GM21526 (cell line): Measurements from ENCODE around the gene ACAP3.

ENCODE experiments used
- ATAC-seq: cut with Tn5 transposase; IDR thresholded peaks from one replicate; pipeline ENCODE4 v1.9.1; 2021; ENCODE audit warnings: moderate library complexity; ENCODE audit not compliant: unreplicated experiment, low FRiP score

ACAP3 gene

DNA sequence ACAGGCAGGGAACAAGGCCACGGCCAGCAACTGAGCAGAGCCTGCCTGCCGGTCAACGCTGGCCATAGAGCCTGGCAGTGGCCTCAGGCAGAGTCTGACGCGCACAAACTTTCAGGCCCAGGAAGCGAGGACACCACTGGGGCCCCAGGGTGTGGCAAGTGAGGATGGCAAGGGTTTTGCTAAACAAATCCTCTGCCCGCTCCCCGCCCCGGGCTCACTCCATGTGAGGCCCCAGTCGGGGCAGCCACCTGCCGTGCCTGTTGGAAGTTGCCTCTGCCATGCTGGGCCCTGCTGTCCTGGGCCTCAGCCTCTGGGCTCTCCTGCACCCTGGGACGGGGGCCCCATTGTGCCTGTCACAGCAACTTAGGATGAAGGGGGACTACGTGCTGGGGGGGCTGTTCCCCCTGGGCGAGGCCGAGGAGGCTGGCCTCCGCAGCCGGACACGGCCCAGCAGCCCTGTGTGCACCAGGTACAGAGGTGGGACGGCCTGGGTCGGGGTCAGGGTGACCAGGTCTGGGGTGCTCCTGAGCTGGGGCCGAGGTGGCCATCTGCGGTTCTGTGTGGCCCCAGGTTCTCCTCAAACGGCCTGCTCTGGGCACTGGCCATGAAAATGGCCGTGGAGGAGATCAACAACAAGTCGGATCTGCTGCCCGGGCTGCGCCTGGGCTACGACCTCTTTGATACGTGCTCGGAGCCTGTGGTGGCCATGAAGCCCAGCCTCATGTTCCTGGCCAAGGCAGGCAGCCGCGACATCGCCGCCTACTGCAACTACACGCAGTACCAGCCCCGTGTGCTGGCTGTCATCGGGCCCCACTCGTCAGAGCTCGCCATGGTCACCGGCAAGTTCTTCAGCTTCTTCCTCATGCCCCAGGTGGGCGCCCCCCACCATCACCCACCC is 23.6 kb upstream of the ACAP3 start, which contains the start of gene TAS1R3:
Gene TAS1R3, plus strand, starts transcription at position 213 of the 898 bp plus-strand sequence. Its CDS starts 66 bp downstream, at position 279.
- ATAC-seq, result no peak

DNA sequence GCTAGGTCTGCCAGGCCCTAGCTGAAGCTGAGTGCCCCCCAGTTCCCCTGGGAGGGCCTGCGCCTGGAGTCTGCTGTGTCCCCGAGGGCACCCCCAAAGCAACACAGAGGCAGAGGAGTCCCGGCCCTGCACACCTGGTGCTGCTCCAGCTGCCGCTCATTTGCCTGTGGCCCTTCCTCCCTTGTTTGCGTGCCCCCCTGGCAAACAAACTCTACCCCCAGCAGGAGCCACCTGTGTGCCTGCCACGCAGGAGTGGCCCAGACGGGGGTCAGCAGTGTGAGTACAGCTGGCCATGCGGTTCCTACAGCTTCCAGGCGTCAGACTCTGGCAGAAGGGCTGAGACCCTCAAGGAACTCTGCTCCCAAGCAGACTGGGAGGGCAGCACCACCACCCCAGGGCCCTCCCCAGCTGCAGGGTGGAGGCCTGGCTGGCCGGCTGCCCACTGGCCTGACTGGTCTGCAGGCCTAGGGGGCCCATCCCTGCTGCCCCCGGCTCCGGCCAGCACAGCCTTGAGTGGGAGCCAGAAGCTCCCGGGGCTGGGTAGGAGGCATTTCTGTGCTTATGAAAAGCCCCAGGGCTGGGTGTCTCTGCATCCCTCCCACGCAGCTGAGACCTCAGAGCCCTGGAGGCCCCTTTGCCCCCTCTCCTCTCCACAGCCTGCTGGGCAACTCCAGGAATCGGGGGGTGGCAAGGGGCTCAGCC is 22.8 kb upstream of the ACAP3 start:
- ATAC-seq, result no peak

DNA sequence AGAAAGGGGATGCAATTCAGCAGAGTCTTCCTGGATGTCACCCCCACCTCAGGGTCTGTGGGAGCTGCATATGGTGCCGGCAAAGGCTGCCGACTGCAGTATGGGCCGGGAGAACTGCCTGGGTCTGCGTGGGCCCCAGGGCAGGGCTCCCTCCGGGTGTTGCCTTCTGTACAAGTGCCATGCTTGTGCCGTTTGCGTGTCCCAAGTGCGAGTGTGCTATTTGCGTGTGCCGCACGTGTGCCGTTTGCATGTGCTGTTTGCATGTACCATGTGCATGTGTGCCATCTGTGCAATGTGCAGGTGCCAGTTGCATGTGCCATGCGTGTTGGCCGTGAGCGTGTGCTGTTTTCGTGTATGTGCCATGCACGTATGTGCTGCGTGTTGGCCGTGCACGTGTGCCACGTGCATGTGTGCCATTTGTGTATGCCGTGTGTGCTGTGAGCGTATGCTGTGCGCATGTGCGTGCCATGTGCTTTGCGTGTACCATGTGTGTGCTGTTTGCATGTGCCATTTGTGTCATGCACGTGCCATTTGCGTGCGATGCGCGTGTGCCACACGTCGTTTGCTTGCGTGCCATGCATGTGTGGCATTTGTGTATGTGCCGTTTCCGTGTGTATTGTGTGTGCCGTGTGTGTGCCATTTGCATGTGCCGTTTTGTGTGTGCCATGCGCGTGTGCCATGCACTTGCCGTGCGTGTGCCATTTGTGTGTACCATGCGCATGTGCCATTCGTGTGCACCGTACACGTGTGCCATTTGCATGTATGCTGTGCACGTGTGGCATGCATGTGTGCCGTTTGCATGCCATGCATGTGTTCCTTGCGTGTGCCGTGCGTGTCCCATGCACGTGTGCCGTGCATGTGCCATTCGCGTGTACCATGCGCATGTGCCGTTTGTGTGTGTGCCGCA is 21.8 kb upstream of the ACAP3 start:
- no peak for ATAC-seq

DNA sequence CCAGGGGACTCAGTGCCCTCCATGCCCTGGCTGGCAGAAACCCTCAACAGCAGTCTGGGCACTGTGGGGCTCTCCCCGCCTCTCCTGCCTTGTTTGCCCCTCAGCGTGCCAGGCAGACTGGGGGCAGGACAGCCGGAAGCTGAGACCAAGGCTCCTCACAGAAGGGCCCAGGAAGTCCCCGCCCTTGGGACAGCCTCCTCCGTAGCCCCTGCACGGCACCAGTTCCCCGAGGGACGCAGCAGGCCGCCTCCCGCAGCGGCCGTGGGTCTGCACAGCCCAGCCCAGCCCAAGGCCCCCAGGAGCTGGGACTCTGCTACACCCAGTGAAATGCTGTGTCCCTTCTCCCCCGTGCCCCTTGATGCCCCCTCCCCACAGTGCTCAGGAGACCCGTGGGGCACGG is 20.5 kb upstream of the ACAP3 start:
- ATAC-seq, result no peak

DNA sequence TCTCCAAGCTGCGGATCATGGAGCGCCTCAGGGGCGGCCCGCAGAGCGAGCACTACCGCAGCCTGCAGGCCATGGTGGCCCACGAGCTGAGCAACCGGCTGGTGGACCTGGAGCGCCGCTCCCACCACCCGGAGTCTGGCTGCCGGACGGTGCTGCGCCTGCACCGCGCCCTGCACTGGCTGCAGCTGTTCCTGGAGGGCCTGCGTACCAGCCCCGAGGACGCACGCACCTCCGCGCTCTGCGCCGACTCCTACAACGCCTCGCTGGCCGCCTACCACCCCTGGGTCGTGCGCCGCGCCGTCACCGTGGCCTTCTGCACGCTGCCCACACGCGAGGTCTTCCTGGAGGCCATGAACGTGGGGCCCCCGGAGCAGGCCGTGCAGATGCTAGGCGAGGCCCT is 19.6 kb upstream of the ACAP3 start:
- no peak for ATAC-seq

DNA sequence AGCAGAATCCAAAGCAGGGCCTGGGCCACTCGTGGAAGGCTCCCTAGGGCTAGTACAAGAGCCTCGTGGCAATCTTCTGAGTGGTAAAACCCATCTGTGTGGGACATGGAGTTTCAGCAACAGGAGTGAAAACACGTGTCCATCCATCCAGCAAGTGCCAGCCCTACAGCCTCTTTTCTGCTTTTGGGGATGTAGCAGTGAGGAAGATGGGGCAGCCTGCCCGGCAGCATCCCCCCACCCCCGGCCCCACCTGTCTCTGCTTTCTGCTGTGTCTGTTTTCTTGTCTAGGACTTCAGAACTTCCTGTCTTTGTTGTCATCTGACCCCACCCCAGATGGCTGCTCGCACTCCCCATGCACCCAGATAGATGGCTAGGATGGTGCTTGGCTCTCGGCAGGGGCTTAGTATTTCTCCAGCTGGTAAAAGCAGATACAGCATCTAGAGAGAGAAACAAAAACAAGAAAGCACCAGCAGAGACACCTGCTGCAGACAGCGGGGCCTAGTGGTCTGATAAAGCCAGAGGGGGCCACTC is 18.4 kb upstream of the ACAP3 start:
- ATAC-seq, result no peak

DNA sequence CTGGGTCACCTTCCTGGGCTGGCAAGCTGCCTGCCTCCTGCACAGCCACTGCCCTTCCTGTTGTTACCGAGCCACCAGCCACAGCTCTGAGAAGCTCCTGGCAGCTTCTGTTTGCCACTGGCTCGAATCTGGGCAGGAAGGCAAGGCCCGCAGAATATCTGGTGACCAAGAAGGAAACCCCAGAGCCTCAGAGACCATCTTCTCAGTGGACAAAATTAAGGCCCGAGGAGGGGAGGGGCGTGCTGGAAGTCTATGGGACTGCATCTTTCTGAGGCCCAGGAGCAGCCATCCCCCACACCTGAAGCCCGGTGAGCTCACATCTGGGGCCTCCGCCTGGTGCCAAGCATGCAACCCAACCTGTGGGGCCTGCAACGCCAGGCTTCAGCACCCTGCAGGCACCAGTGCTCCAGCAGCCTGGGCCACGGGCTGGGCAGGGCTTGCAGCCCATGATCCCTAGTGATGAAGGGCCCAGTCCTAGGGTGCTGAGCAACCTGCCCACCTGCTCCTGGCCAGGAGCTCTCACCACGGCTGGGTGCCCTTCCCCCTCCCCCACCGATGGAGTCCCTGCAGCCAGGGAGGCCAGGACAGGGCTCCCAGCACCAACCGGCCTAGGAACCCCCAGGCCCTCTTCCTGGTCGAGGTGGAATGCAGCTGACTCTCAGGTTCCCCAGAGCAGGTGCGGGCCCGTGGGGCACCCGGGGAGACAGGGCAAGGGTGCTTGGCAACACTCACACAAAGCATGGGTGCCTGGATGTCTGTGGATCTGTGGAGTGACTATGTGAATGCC is 17.8 kb upstream of the ACAP3 start:
- ATAC-seq, result no peak

DNA sequence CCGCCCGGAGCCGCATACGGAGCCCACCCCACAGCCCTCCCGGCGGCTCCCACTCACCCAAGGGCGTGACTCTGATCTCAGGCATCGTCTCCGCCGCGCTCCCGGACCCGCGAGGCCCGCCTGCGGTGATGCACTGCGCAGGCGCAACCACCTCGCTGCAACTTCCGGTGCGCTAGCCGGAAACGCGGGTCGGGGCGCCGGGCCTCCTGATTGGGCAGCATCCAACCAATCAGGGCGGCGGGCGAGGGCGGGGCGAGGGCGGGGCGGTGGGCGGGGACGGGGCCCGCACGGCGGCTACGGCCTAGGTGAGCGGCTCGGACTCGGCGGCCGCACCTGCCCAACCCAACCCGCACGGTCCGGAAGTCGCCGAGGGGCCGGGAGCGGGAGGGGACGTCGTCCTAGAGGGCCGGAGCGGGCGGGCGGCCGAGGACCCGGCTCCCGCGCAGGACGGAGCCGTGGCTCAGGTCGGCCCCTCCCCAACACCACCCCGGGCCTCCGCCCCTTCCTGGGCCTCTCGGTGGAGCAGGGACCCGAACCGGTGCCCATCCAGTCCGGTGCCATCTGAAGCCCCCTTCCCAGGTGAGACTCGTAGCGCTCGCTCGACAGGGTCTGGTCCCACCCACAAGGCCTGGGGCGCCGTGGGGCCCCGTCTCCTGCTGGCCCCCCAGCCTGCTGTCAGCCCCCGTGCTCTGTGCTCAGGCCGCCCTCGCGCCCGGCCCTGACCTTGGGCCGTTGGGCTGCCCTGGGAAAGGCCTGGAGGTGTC is 17.0 kb upstream of the ACAP3 start, which contains the start of the genes CPTP and INTS11:
Gene CPTP, plus strand, starts transcription at position 279 of the 764 bp plus-strand sequence. CDS start 2,109 bp downstream, outside the sequence.
Gene INTS11, minus strand, starts transcription at position 137 of the 764 bp plus-strand sequence. Its CDS starts 52 bp downstream, at position 85.
- ATAC-seq, result peak; percentile 49

DNA sequence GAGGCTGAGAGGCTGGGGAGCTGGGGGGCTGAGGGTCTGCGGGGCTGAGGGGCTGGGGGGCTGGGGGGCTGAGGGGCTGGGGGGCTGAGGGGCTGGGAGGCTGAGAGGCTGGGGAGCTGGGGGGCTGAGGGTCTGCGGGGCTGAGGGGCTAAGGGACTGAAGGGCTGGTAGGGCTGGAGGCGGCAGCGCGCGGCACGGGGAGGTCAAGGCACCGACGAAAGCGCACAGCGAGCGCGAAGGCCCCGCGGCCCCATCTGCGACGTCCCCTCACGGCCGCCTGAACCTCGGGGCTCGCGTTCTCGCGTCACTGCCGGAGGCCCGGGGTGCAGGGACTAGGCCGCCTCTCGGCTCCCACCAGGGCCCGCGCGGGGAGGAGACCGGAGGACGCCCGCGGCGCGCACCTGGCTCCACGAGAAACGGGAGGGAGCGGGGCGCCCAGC is 16.4 kb upstream of the ACAP3 start:
- no peak for ATAC-seq

DNA sequence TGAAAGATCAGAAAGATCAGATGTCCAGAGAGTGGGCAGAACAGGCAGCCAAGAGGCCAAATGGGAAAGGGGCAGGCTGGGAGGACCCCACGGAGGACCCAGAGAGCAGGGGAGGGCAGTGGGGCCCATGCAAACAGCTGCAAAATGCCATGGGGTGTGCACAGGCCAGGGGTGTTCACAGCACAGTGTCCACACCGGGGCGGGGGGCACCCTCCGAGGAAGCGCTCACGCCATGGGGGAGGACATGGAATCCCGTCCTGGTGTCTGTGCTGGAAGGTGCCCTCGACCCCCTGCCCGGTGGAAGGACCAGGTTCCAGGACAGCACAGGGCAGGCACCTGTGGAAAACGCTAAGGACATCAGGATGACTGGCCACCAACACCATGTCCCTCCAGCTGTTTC is 15.2 kb upstream of the ACAP3 start:
- no peak for ATAC-seq

DNA sequence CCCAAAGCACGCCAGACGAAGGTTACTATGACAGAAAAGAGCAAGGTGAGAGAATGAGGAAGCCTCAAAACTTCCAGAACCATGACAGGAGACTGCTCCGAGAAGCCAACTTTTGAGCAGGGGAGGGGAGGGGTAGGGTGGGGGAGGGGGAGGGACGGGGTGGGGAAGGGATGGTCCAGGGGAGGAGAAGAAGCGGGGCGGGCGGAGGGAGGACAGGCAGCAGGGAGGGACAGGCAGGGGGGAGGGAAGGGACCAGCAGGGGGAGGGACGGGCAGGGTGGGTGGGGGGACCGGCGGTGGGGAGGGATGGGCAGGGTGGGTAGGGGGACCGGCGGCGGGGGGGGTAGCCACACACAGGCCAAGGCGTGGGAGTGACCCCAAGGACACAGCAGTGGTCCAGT is 14.7 kb upstream of the ACAP3 start:
- ATAC-seq, result no peak

DNA sequence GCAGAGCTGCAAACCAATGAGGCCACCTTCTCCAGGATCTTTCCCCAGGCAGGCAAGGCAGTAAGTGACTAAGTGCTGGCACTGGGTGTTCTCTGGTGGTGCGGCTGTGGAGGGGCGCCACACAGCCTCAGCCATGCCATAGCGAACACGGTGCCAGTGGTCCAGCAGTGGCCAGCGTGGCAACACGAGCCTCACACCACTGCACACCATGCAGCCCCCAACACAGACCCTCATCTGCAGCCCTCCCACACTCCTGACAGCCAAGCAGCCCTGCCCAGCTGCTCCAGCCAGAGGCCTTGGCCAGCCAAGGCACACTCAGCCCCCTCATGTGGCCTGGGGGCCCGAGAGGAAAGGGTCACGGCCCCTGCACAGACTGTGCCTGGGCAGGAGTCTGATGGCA is 13.7 kb upstream of the ACAP3 start:
- ATAC-seq, result no peak

DNA sequence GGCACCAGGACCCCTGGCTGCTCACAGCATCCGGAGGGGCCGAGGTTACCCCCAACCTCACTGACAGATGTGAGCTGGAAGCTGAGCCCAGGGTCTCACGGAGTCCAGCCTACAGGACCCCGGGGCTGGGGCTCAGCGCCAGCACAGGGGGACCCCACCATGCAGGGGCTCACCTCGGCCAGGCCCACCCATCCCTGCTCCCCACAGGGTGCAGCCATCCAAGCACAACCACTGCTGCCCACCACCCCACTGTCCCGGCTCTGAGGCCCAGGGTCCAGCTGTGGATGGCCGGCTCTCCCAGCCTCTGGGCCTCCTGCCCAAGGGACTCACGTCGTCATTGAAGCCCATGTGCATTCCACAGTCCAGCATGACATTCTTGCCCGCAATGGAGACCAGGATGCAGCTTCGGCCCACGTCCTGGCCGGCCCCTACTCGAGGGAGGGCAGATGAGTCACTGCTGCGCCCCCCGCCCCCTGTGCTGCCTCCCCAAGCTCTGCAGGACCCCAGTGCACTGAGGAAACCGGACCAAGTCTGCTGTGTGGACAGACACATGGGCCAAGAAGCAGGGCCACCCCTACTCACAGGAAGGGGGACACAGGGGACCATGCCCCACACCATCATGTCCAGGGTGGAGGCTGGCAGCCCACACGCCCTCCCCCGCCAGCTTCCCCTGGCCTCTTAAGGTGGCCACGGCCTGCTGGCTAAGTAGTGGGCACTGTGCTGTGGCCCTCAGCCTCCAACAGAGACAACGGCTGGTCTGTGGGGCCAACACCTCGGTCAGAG is 13.1 kb upstream of the ACAP3 start:
- ATAC-seq, result no peak

DNA sequence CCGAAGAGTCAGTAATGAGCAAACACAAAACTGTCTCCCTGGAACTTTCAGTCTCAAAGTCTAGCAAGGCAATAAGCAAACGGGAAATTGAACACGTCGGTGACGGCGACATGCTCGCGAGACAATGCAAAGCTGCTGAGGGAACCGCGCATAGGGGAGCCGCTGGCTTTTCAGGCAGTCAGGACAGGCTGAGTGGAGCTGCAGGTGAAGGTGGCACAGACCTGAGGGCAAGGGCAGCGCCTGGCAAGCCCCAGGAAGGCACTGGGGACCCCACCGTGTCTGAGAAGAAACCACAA is 11.9 kb upstream of the ACAP3 start:
- ATAC-seq, result no peak

DNA sequence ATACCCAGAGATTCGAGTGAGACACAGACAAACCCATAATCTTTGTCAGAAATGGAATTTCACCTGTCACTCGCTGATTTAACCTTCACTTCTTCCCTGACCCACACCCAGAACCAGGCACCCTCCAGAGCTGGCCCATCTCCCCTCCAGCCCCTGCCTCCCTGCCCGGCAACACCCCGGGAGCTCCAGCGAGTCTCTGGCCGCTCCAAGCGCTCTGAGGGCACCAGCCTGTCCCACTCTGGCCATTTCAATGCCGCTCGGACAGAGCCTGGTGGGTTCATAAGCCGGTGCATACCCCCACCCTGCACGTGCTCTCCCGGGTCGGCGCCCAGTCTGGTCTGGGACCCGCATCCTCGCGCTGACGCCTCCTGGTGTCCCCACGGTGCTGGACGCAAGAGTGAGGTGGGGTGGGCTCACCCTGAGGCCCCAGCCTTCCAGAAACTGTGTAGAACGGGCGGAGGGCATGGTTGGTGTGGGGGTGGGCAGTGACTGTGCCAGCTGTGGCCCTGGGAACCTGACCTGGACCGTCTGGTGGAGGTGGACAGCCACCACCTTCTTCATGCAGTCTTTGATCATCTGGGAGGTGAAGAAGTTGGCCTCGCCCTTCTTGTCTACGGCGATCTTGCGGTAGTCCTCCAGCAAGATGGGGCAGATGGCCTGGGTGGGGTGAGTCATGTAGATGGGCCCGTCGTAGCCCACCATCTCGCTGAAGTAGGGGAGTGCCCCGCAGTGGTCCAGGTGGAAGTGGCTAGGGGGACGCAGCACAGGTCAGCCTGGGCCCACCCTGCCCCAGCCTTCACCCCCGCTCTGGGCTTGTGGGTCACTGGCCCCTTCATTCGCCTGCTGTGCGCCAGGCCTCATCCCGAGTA is 11.3 kb upstream of the ACAP3 start:
- ATAC-seq, result no peak

DNA sequence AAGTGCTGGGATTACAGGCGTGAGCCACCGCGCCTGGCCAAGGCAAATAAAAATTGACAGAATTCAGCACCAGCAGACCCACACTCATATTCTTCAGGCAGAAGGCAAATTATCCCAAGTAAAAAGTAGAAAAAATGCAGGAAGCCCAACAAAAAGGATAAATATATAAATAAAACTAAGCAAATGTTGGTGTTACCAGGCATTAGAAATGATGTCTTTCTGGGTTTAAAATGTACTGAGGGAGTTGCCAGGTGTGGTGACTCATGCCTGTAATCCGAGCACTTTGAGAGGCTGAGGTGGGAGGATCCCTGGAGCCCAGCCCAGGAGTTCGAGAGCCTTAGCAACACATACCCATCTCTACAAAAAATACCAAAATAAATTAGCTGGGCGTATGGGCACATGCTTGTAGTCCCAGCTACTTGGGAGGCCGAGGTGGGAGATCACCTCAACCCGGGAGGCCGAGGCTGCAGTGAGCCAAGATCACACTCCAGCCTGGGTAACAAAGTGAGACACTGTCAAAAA is 10.5 kb upstream of the ACAP3 start:
- no peak for ATAC-seq

DNA sequence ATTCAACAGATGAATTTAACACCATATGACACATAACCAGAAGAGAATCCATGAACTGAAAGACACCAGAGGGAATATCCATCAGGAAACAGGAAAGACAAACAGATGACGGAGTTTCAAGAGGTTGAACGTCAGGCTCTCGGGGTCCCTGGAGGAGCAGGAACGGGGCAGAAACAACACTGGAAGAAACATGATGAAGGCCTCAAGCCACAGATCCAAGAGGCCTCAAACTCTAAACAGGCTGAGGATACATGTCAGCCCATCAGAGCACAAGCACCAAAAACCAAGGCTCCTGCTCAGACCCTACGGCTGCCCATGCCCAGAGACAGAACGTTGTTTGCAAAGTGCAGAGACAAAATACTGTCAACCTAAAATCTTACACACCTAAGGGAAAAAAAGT is 9.7 kb upstream of the ACAP3 start:
- ATAC-seq, result no peak
